Liver (tissue), 9 donors: ENCODE measurements around the gene CPA1. TPM values are rescaled to one million over a fixed set of nuclear protein-coding genes. Genes with fewer than 3 reads are reported as not detected.

Experiments
- DNase-seq: peaks from one replicate; pipeline ENCODE4 v3.0.0-alpha.2; 2017; ENCODE audit warnings: low spot score
- H3K27ac ChIP-seq, 2 donors: one replicate each; pipeline ENCODE4 v1.7.0; 2013; ENCODE audit warnings: inconsistent platforms in 2 of 2, low read length in 2 of 2, control low read depth in 1 of 2, low read depth in 1 of 2, mild to moderate bottlenecking in 1 of 2
- H3K27me3 ChIP-seq, 4 donors: one replicate each; pipeline versions ENCODE4 v1.6.1 to v1.7.0; 2013; ENCODE audit warnings: low read length in 3 of 4, inconsistent platforms in 1 of 4, mild to moderate bottlenecking in 1 of 4, moderate library complexity in 1 of 4; ENCODE audit not compliant: control insufficient read depth in 4 of 4, insufficient read depth in 4 of 4
- H3K36me3 ChIP-seq, 4 donors: one replicate each; pipeline versions ENCODE4 v1.6.1 to v1.7.0; 2013; ENCODE audit warnings: low read length in 3 of 4, mild to moderate bottlenecking in 3 of 4, low read depth in 1 of 4, moderate library complexity in 1 of 4; ENCODE audit not compliant: control insufficient read depth in 4 of 4, insufficient read depth in 3 of 4
- H3K4me1 ChIP-seq, 4 donors: one replicate each; pipeline versions ENCODE4 v1.6.1 to v1.7.0; 2013; ENCODE audit warnings: low read length in 3 of 4, mild to moderate bottlenecking in 3 of 4, moderate library complexity in 1 of 4; ENCODE audit not compliant: control insufficient read depth in 4 of 4, insufficient read depth in 4 of 4
- H3K4me3 ChIP-seq, 3 donors: one replicate each; pipeline versions ENCODE4 v1.6.1 to v1.7.0; 2013; ENCODE audit warnings: low read length in 3 of 3, control low read depth in 1 of 3, low read depth in 1 of 3, mild to moderate bottlenecking in 1 of 3
- H3K9ac ChIP-seq, 2 donors: one replicate each; pipeline ENCODE4 v1.7.0; 2013; ENCODE audit warnings: low read length in 2 of 2, mild to moderate bottlenecking in 2 of 2, moderate library complexity in 2 of 2, control low read depth in 1 of 2, low read depth in 1 of 2
- H3K9me3 ChIP-seq, 4 donors: one replicate each; pipeline versions ENCODE4 v1.6.1 to v1.7.0; 2013; ENCODE audit warnings: low read length in 3 of 4; ENCODE audit not compliant: control insufficient read depth in 4 of 4
- CTCF ChIP-seq: fragments of 150-350 bp; IDR thresholded peaks from 2 replicates; pipeline ENCODE4 v1.5.1; 2017; ENCODE audit warnings: improper control_type of control experiment, low read depth, low read length; ENCODE audit not compliant: missing input control
- EGR1 ChIP-seq, 2 donors: IDR thresholded peaks; 2 replicates each; pipeline ENCODE4 v1.6.1; 2016 to 2018; ENCODE audit warnings: antibody characterized with exemption in 2 of 2, low read depth in 2 of 2
- FOXA1 ChIP-seq: IDR thresholded peaks from 2 replicates; pipeline ENCODE4 v1.6.1; 2016; ENCODE audit warnings: antibody characterized with exemption
- FOXA2 ChIP-seq: IDR thresholded peaks from 2 replicates; pipeline ENCODE4 v1.6.1; 2016; ENCODE audit warnings: antibody characterized with exemption
- GABPA ChIP-seq, 2 donors: IDR thresholded peaks in 1 of 2; conservative IDR thresholded peaks in 1 of 2; 2 replicates each; pipeline ENCODE4 v1.6.1; 2016; ENCODE audit warnings: antibody characterized with exemption in 2 of 2, mild to moderate bottlenecking in 1 of 2, moderate library complexity in 1 of 2
- HNF4A ChIP-seq, 2 donors: conservative IDR thresholded peaks; 2 replicates each; pipeline ENCODE4 v1.6.1; 2016; ENCODE audit warnings: antibody characterized with exemption in 2 of 2, mild to moderate bottlenecking in 2 of 2
- HNF4G ChIP-seq: IDR thresholded peaks from 2 replicates; pipeline ENCODE4 v1.6.1; 2016; ENCODE audit warnings: antibody characterized with exemption
- JUND ChIP-seq, 2 donors: IDR thresholded peaks; 2 replicates each; pipeline ENCODE4 v1.6.1; 2016; ENCODE audit warnings: antibody characterized with exemption in 2 of 2
- MAX ChIP-seq: IDR thresholded peaks from 2 replicates; pipeline ENCODE4 v1.6.1; 2016; ENCODE audit warnings: antibody characterized with exemption
- NR2F2 ChIP-seq: IDR thresholded peaks from 2 replicates; pipeline ENCODE4 v1.6.1; 2016; ENCODE audit warnings: antibody characterized with exemption
- RAD21 ChIP-seq, 2 donors: IDR thresholded peaks; 2 replicates each; pipeline ENCODE4 v1.6.1; 2016; ENCODE audit warnings: antibody characterized with exemption in 2 of 2, mild to moderate bottlenecking in 2 of 2
- REST ChIP-seq: IDR thresholded peaks from 2 replicates; pipeline ENCODE4 v1.6.1; 2016; ENCODE audit warnings: antibody characterized with exemption, mild to moderate bottlenecking
- RXRA ChIP-seq, 2 donors: IDR thresholded peaks; 2 replicates each; pipeline ENCODE4 v1.6.1; 2017 to 2018; ENCODE audit warnings: antibody characterized with exemption in 2 of 2, mild to moderate bottlenecking in 1 of 2
- SP1 ChIP-seq: IDR thresholded peaks from 2 replicates; pipeline ENCODE4 v1.6.1; 2018; ENCODE audit warnings: antibody characterized with exemption, mild to moderate bottlenecking
- TAF1 ChIP-seq: conservative IDR thresholded peaks from 2 replicates; pipeline ENCODE4 v1.6.1; 2016; ENCODE audit warnings: antibody characterized with exemption, mild to moderate bottlenecking
- YY1 ChIP-seq: IDR thresholded peaks from 2 replicates; pipeline ENCODE4 v1.6.1; 2016; ENCODE audit warnings: antibody characterized with exemption, mild to moderate bottlenecking
- WGBS: extraction: QIAGEN DNeasy Blood & Tissue Kit; methylation state at CpG from one replicate; pipeline ENCODE4 v1.1.7; 2013; 5-methylcytosine and 5-hydroxymethylcytosine counted together
- polyA plus RNA-seq, 2 donors: library from polyadenylated mRNA; stranded (reverse) in 1 of 2; unstranded in 1 of 2; fragments of 200-250 nt in 1 of 2; fragments of >200 nt in 1 of 2; fragmentation: Nextera tagmentation in 1 of 2; extraction: Ambion mirVana in 1 of 2; gene quantifications; one replicate each; pipeline versions ENCODE4 v1.2.1 to v1.2.3, GENCODE V29; 2013 to 2015
- total RNA-seq, 2 donors: library from RNA; depleted of rRNA; stranded (reverse); fragments of >200 nt; gene quantifications; one replicate each; pipeline ENCODE4 v1.2.3, GENCODE V29; 2014
- TF ChIP-seq, protein P1 (sequence below): IDR thresholded peaks from 2 replicates; pipeline ENCODE4 v1.6.1; 2016; ENCODE audit warnings: antibody characterized with exemption
- TF ChIP-seq, protein P2 (sequence below): IDR thresholded peaks from 2 replicates; pipeline ENCODE4 v1.6.1; 2016; ENCODE audit warnings: antibody characterized with exemption
- donor health status: healthy.
- donor health status: healthy.
- donor health status: healthy.
- donor health status: healthy.
- donor health status: healthy.

CPA1 gene
- total and polyA plus RNA-seq, 4 donors = 0.07 to 0.42 TPM; not detected in 2

- Histone ChIP-seq H3K27me3 (no peaks in the 10 kb centered on the region), H3K4me1 (no peaks in the 10 kb centered on the region), H3K36me3 (no peaks in the 10 kb centered on the region), H3K9ac (no peak overlapping the region), H3K4me3 (no peak overlapping the region), H3K27ac (no peak overlapping the region), H3K9me3 (no peaks in the 10 kb centered on the region)
- DNase-seq = no peak
- TF ChIP-seq, protein P1, sequence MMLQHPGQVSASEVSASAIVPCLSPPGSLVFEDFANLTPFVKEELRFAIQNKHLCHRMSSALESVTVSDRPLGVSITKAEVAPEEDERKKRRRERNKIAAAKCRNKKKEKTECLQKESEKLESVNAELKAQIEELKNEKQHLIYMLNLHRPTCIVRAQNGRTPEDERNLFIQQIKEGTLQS = no peak
- TF ChIP-seq CTCF (no peak), MAX (no peak), JUND (IDR thresholded peaks at IDR 0.05) (no peak), FOXA1 (no peak), RAD21 (IDR thresholded peaks at IDR 0.05) (no peak)
- TF ChIP-seq, protein P2, sequence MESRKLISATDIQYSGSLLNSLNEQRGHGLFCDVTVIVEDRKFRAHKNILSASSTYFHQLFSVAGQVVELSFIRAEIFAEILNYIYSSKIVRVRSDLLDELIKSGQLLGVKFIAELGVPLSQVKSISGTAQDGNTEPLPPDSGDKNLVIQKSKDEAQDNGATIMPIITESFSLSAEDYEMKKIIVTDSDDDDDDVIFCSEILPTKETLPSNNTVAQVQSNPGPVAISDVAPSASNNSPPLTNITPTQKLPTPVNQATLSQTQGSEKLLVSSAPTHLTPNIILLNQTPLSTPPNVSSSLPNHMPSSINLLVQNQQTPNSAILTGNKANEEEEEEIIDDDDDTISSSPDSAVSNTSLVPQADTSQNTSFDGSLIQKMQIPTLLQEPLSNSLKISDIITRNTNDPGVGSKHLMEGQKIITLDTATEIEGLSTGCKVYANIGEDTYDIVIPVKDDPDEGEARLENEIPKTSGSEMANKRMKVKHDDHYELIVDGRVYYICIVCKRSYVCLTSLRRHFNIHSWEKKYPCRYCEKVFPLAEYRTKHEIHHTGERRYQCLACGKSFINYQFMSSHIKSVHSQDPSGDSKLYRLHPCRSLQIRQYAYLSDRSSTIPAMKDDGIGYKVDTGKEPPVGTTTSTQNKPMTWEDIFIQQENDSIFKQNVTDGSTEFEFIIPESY = no peak
- WGBS = 79% methylated on average over 6 of the region's 6 CpGs
Measured at GRCh38 chr7:130334274-130334673, 46.0 kb upstream of the CPA1 start.

GRCh38 chr7:130337410-130337971 is 42.8 kb upstream of the CPA1 start:
- Histone ChIP-seq H3K36me3 (no peaks in the 10 kb centered on the region), H3K9me3 (no peaks in the 10 kb centered on the region), H3K4me1 (no peaks in the 10 kb centered on the region), H3K9ac (no peak overlapping the region), H3K27me3 (no peaks in the 10 kb centered on the region), H3K27ac (no peak overlapping the region), H3K4me3 (no peak overlapping the region)
- WGBS = 79% methylated on average over 6 of the region's 6 CpGs
- TF ChIP-seq HNF4A (conservative IDR thresholded peaks at IDR 0.05) (no peak), MAX (no peak), TAF1 (no peak), RXRA (IDR thresholded peaks at IDR 0.05) (no peak), GABPA (IDR thresholded peaks at IDR 0.05 in 1 of 2, conservative IDR thresholded peaks at IDR 0.05 in 1 of 2) (no peak), HNF4G (no peak), JUND (IDR thresholded peaks at IDR 0.05) (no peak), SP1 (no peak), REST (no peak), YY1 (no peak), NR2F2 (no peak), CTCF (no peak), EGR1 (IDR thresholded peaks at IDR 0.05; ENCODE audit: low read depth in 2 of 2) (no peak), FOXA2 (no peak)
- TF ChIP-seq, protein P2 = no peak
- DNase-seq = no peak
